ENCODE measurements around the gene CLCN6. TPM values are rescaled to one million over a fixed set of nuclear protein-coding genes. Genes with fewer than 3 reads are reported as not detected.

Gene CLCN6
- total and polyA plus RNA-seq, 4 donors = 16.5 to 49.3 (median 27.0) TPM

DNA sequence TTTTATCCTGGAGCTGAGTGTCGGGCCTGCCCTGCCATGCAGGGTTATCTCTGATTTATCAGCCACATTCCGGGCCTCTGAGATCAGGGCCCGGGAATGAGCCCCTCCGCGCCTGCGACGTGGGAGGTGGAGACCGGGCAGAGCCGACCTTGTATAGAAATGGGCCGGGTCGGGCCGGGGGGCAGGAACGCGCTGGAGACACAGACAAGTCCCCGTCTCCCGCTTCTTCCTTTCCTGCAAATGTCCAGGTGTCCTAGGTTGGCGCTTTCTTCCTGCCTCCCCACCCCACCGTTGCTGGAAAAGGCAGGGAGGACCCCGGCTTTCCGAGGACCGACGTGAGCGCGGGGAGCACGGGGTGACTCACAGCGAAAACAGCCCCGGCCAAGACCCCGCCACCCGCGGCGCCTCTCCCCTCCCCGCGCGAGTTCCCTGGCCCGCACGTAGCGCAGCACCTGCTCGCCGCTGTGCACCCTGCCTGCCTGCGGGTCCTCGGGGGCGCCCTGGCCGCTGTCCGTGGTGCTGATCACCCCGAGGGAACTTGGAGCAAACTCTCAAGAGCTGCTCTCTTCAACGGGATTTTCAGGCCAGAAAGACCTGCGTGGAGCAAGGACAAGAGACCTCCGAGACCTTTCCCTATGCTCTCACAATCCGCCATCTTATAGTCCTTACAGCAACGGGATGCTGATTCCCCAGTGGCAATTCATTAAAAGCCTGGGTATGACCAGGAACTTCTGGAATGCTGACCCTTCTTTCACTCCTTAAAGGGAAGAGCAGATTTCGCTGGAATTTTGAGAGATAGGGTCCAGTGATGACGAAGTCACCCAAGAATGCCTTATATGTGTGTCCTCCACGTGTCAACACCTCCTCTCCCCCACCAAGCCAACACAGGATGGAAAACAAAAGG lies 53.2 kb downstream of the CLCN6 start:
- Histone ChIP-seq H3K27ac (ENCODE audit: low read depth, low read length) (no peak overlapping the region), H3K36me3 (ENCODE audit: control insufficient read depth, insufficient read depth, low read length) (no peaks in the 10 kb centered on the region), H3K27me3 (ENCODE audit: control insufficient read depth, insufficient read depth, low read length) (peaks cover 34% of the 10 kb centered on the region), H3K4me1 (ENCODE audit: control insufficient read depth, insufficient read depth, low read length) (peaks cover 9% of the 10 kb centered on the region), H3K9me3 (ENCODE audit: control insufficient read depth, insufficient read depth, low read length) (no peaks in the 10 kb centered on the region), H3K4me3 (ENCODE audit: low read depth, low read length) (no peak overlapping the region)
- 7% methylated on average over 51 of the region's 53 CpGs for WGBS (ENCODE audit: insufficient coverage)
- peak in 1 of 6 donors; percentile 72 for DNase-seq (ENCODE audit: low read depth in 4 of 6, low spot score in 6 of 6)

DNA sequence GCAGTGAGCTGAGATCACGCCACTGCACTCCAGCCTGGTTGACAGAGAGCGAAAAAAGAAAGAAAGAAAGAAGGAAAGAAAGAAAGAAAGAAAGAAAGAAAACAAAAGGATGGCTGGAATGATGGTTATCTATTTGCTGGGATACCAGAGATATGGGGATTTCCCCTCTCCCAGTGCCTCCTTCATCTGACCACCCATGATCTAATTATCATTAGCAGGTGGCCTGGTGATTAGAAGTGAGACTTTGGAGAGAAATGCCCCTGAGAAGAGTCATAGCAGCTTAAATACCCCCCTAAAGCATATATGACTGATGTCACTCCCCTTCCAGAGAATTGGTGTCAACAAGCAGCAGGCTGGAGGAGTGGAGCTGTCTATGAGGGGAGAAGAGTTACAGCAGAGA lies 54.1 kb downstream of the CLCN6 start:
- Histone ChIP-seq H3K4me3 (ENCODE audit: low read depth, low read length) (no peak overlapping the region), H3K27ac (ENCODE audit: low read depth, low read length) (no peak overlapping the region), H3K9me3 (ENCODE audit: control insufficient read depth, insufficient read depth, low read length) (no peaks in the 10 kb centered on the region)

DNA sequence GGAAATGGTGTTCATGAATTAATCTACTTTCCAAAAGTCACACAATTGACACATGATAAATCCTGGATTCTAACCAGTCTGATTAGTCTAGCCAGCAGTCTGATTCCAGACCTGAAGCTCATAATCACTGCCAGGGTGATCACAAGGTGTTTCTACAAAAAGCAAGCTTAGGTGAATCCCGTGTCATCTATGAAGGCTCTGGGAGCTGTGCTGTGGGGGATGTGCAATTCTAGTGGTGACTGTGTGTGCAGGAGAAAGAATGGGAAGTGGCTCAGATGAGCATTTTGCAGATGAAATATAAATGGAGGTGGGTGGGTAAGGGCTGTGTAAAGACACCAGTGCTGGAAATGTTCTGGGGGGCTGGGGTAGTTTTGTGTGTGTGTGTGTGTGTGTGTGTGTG lies 54.6 kb downstream of the CLCN6 start:
- no peak for DNase-seq (ENCODE audit: low read depth in 4 of 6, low spot score in 6 of 6)
- no peak overlapping the region for H3K27ac ChIP-seq (ENCODE audit: low read depth, low read length)
- peaks cover 9% of the 10 kb centered on the region for H3K4me1 ChIP-seq (ENCODE audit: control insufficient read depth, insufficient read depth, low read length)
- peaks cover 34% of the 10 kb centered on the region for H3K27me3 ChIP-seq (ENCODE audit: control insufficient read depth, insufficient read depth, low read length)
- WGBS (ENCODE audit: insufficient coverage) = 47% methylated on average over 1 of the region's 1 CpG
- no peaks in the 10 kb centered on the region for H3K9me3 ChIP-seq (ENCODE audit: control insufficient read depth, insufficient read depth, low read length)
- H3K4me3 ChIP-seq (ENCODE audit: low read depth, low read length) = no peak overlapping the region
- no peaks in the 10 kb centered on the region for H3K36me3 ChIP-seq (ENCODE audit: control insufficient read depth, insufficient read depth, low read length)

More for the DNA sequence above, 54.1 kb downstream of the CLCN6 start:
- H3K4me1 ChIP-seq (ENCODE audit: control insufficient read depth, insufficient read depth, low read length) = peaks cover 9% of the 10 kb centered on the region
- 100% methylated on average over 1 of the region's 2 CpGs for WGBS (ENCODE audit: insufficient coverage)
- no peak for DNase-seq (ENCODE audit: low read depth in 4 of 6, low spot score in 6 of 6)
- peaks cover 34% of the 10 kb centered on the region for H3K27me3 ChIP-seq (ENCODE audit: control insufficient read depth, insufficient read depth, low read length)
- H3K36me3 ChIP-seq (ENCODE audit: control insufficient read depth, insufficient read depth, low read length) = no peaks in the 10 kb centered on the region

DNA sequence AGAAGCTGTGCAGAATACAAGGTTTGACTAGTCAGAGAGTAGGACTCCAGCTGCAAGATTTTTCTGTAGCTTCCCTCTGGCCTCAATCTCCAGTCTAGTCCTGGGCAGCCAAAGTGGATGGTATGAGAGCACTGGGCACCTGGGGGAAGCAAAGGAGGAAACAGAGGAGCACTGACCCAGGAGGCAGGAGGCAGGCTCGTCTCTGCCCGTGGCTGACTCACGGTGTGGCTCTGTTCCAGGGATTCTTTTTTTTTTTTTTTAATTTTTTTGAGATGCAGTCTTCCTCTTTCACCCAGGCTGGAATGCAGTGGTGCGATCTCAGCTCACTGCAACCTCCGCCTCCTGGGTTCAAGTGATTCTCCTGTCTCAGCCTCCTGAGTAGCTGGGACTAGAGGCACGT lies 56.9 kb downstream of the CLCN6 start:
- Histone ChIP-seq H3K9me3 (ENCODE audit: control insufficient read depth, insufficient read depth, low read length) (no peaks in the 10 kb centered on the region), H3K4me1 (ENCODE audit: control insufficient read depth, insufficient read depth, low read length) (peaks cover 9% of the 10 kb centered on the region), H3K36me3 (ENCODE audit: control insufficient read depth, insufficient read depth, low read length) (no peaks in the 10 kb centered on the region), H3K27me3 (ENCODE audit: control insufficient read depth, insufficient read depth, low read length) (peaks cover 34% of the 10 kb centered on the region), H3K4me3 (ENCODE audit: low read depth, low read length) (no peak overlapping the region), H3K27ac (ENCODE audit: low read depth, low read length) (no peak overlapping the region)
- 20% methylated on average over 1 of the region's 6 CpGs for WGBS (ENCODE audit: insufficient coverage)
- DNase-seq (ENCODE audit: low read depth in 4 of 6, low spot score in 6 of 6) = no peak

DNA sequence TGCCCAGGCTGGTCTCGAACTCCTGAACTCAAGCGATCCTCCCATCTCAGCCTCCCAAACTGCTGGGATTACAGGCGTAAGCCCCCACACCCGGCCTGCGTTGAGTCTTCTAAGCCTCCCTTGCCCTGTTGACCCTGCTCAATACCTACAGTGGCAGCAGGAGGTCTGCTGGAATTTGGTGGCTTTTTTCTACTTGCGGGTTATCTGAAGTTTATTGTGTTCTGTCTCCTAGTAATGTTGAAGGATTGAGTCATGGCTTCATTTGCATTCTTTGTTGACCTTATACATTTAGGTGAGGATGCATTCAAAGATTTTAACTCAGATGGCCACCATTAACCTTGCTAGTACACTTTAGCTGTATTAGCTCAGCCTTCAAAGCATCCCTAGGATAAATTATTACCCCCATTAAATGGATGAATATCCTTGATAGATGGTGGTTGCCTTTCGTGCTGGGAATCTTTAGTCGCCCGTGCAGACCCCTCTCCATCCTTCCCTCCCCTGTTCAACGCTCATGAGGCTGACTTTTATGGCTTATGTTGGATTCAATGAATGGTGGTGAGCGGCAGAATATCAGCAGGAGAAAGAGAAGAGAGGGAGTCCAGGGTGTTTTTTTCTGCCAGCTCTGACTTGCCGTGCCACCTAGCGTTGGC lies 62.5 kb downstream of the CLCN6 start:
- no peaks in the 10 kb centered on the region for H3K27me3 ChIP-seq (ENCODE audit: control insufficient read depth, insufficient read depth, low read length)

DNA sequence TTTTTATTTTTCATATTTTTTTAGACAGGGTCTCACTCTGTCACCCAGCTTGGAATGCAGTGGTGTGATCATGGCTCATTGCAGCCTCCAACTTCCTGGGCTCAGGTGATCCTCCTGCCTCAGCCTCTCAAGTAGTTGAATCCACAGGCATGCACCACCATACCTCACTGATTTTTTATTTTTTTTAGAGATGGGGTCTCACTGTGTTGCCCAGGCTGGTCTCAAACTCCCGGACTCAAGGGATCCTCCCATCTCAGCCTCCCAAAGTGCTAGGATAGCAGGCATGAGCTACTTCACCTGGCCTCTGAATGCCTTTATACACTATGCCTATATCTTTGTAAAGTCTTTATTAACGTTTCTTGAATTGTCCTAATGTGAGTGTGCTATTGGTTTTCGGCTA lies 63.1 kb downstream of the CLCN6 start:
- Histone ChIP-seq H3K36me3 (ENCODE audit: control insufficient read depth, insufficient read depth, low read length) (no peaks in the 10 kb centered on the region), H3K9me3 (ENCODE audit: control insufficient read depth, insufficient read depth, low read length) (no peaks in the 10 kb centered on the region), H3K27me3 (ENCODE audit: control insufficient read depth, insufficient read depth, low read length) (no peaks in the 10 kb centered on the region), H3K4me3 (ENCODE audit: low read depth, low read length) (no peak overlapping the region), H3K4me1 (ENCODE audit: control insufficient read depth, insufficient read depth, low read length) (peaks cover 4% of the 10 kb centered on the region), H3K27ac (ENCODE audit: low read depth, low read length) (no peak overlapping the region)
- WGBS (ENCODE audit: insufficient coverage) = 100% methylated on average over 1 of the region's 3 CpGs
- no peak for DNase-seq (ENCODE audit: low read depth in 4 of 6, low spot score in 6 of 6)

More for the DNA sequence above, 62.5 kb downstream of the CLCN6 start:
- H3K4me1 ChIP-seq (ENCODE audit: control insufficient read depth, insufficient read depth, low read length) = no peaks in the 10 kb centered on the region
- no peaks in the 10 kb centered on the region for H3K36me3 ChIP-seq (ENCODE audit: control insufficient read depth, insufficient read depth, low read length)
- 48% methylated on average over 8 of the region's 13 CpGs for WGBS (ENCODE audit: insufficient coverage)
- DNase-seq (ENCODE audit: low read depth in 4 of 6, low spot score in 6 of 6) = peak in 1 of 6 donors; percentile 78
- no peak overlapping the region for H3K27ac ChIP-seq (ENCODE audit: low read depth, low read length)
- no peak overlapping the region for H3K4me3 ChIP-seq (ENCODE audit: low read depth, low read length)
- no peaks in the 10 kb centered on the region for H3K9me3 ChIP-seq (ENCODE audit: control insufficient read depth, insufficient read depth, low read length)

DNA sequence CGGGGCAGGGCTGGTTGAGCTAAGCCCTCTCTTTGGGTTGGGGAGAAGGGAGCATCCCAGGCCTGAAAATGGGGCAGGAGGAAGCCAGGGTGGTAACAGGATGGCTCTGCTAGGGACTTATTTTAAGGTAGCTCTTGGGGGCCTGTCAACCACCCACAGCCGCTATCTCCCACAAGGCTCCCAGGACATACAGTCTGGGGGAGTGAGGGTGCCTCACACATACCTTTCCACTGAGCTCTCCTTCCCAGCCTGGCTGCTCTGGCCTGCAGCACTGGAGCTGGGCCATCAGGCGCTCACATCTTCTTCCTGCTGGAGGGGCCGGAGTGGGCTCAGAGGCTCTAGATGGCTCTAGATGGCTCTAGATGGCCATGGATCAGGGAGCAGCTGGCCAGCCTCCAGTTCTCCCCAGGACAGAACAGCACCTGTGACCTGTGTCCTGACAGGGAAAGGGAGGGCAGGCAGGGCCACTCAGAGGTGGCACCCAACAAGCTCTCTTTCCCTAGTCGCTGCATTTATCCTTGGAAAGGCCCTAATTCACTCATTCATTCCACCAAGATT lies 63.7 kb downstream of the CLCN6 start:
- Histone ChIP-seq H3K27ac (ENCODE audit: low read depth, low read length) (no peak overlapping the region), H3K9me3 (ENCODE audit: control insufficient read depth, insufficient read depth, low read length) (no peaks in the 10 kb centered on the region)

DNA sequence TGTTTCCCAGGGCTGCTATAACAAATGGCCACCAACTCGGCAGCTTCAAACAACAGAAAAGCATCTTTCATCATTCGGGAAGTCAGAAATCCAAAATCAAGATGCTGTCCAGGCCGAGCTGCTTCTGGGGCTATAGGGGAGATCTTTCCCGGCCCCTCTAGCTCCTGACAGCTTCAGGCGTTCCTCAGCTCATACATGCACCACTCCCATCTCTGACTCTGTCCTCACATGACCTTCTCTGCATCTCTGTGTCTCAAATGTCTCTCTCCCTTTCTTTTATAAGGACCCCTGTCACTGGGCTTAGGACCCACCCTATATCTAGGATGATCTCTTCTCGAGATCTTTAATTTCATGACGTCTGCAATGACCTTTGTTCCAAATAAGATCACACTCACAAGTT lies 66.6 kb downstream of the CLCN6 start:
- no peak overlapping the region for H3K4me3 ChIP-seq (ENCODE audit: low read depth, low read length)
- 87% methylated on average over 5 of the region's 7 CpGs for WGBS (ENCODE audit: insufficient coverage)
- DNase-seq (ENCODE audit: low read depth in 4 of 6, low spot score in 6 of 6) = no peak
- H3K9me3 ChIP-seq (ENCODE audit: control insufficient read depth, insufficient read depth, low read length) = no peaks in the 10 kb centered on the region
- H3K27me3 ChIP-seq (ENCODE audit: control insufficient read depth, insufficient read depth, low read length) = no peaks in the 10 kb centered on the region
- H3K4me1 ChIP-seq (ENCODE audit: control insufficient read depth, insufficient read depth, low read length) = peaks cover 12% of the 10 kb centered on the region
- H3K36me3 ChIP-seq (ENCODE audit: control insufficient read depth, insufficient read depth, low read length) = no peaks in the 10 kb centered on the region
- H3K27ac ChIP-seq (ENCODE audit: low read depth, low read length) = no peak overlapping the region

More for the DNA sequence above, 63.7 kb downstream of the CLCN6 start:
- Histone ChIP-seq H3K36me3 (ENCODE audit: control insufficient read depth, insufficient read depth, low read length) (no peaks in the 10 kb centered on the region), H3K4me1 (ENCODE audit: control insufficient read depth, insufficient read depth, low read length) (peaks cover 8% of the 10 kb centered on the region), H3K27me3 (ENCODE audit: control insufficient read depth, insufficient read depth, low read length) (no peaks in the 10 kb centered on the region), H3K4me3 (ENCODE audit: low read depth, low read length) (no peak overlapping the region)
- WGBS (ENCODE audit: insufficient coverage) = 94% methylated on average over 4 of the region's 5 CpGs
- DNase-seq (ENCODE audit: low read depth in 4 of 6, low spot score in 6 of 6) = no peak

DNA sequence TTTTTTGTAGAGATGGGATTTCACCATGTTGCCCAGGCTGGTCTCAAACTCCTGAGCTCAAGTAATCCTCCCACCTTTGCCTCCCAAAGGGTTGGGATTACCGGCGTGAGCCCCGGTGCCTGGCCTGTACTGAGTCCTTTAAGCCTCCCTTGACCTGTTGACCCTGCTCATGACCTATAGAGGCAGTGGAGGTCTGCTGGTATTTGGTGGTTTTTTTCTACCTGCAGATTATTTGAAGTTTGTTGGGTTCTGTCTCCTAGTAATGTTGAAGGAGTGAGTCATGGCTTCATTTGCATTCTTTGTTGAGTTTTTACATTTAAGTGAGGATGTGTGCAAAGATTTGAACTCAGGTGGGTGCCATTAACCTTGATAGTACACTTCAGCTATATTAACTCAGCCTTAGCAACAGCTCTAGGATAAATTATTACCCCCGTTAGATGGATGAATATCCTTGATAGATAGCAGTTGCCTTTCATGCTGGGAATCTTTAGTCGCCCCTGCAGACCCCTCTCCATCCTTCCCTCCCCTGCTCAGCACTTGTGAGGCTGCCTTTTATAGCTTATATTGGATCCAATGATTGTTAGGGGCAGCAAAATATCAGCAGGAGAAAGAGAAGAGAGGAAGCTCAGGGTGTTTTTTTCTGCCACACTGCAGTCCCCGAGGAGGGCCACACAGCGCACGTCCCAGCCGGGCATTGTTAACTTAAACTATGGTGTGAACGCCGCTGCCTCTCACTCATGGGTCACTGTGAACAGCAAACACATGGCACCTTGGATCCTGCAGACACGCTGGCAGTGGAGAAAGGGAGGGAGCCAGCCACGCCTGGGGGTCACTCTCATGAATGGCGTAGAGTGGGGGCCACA lies 67.6 kb downstream of the CLCN6 start:
- Histone ChIP-seq H3K36me3 (ENCODE audit: control insufficient read depth, insufficient read depth, low read length) (no peaks in the 10 kb centered on the region), H3K4me1 (ENCODE audit: control insufficient read depth, insufficient read depth, low read length) (peaks cover 12% of the 10 kb centered on the region), H3K9me3 (ENCODE audit: control insufficient read depth, insufficient read depth, low read length) (no peaks in the 10 kb centered on the region), H3K27me3 (ENCODE audit: control insufficient read depth, insufficient read depth, low read length) (no peaks in the 10 kb centered on the region), H3K4me3 (ENCODE audit: low read depth, low read length) (no peak overlapping the region), H3K27ac (ENCODE audit: low read depth, low read length) (no peak overlapping the region)
- 50% methylated on average over 11 of the region's 14 CpGs for WGBS (ENCODE audit: insufficient coverage)
- peak in 1 of 6 donors; percentile 78 for DNase-seq (ENCODE audit: low read depth in 4 of 6, low spot score in 6 of 6)

Data from spinal cord (tissue), 10 donors.